H1 (cell line): ENCODE measurements around the gene STARD7. TPM values are rescaled to one million over a fixed set of nuclear protein-coding genes. Genes with fewer than 3 reads are reported as not detected.
A peak's percentile ranks its signal among the peaks of the same experiment; 100 is the strongest.

ENCODE experiments used
- CTCF ChIA-PET: fragments of 300-600 bp; sonication (Branson Sonifier 250); formaldehyde crosslinking; loops from one replicate; lab custom pipeline; 2021; ENCODE audit not compliant: partially characterized antibody; lab: Charles Lee
- POLR2A ChIA-PET: fragments of 300-600 bp; sonication (Branson Sonifier 250); formaldehyde crosslinking; loops from one replicate; lab custom pipeline; 2021; ENCODE audit warnings: inconsistent platforms; ENCODE audit not compliant: partially characterized antibody; lab: Charles Lee
- DNase-seq, 2 experiments: peaks; one replicate each; pipeline versions ENCODE4 v3.0.0 to v3.0.0-alpha.2; 2010 to 2022; ENCODE audit warnings: low spot score in 2 of 2, low read depth in 1 of 2, mixed read lengths in 1 of 2
- FAIRE-seq: peaks from 2 replicates; lab custom pipeline; 2011; peaks lifted over from hg19 to GRCh38; lab: Jason Lieb, UNC
- H2AFZ ChIP-seq: 2 replicates; pipeline ENCODE4 v1.8.1; 2012; ENCODE audit warnings: low read length, inconsistent platforms
- H2AK5ac ChIP-seq: 2 replicates; pipeline ENCODE4 v1.6.1; 2013; ENCODE audit warnings: low read depth, low read length
- H2BK120ac ChIP-seq: replicated peaks from 2 replicates; pipeline ENCODE3; 2013; ENCODE audit warnings: low read depth, low read length, inconsistent platforms
- H2BK12ac ChIP-seq: 2 replicates; pipeline ENCODE4 v1.6.1; 2013; ENCODE audit warnings: low read depth, low read length
- H2BK15ac ChIP-seq: 2 replicates; pipeline ENCODE4 v1.6.1; 2013; ENCODE audit warnings: low read length
- H2BK20ac ChIP-seq: 2 replicates; pipeline ENCODE4 v1.6.1; 2013; ENCODE audit warnings: low read length
- H2BK5ac ChIP-seq: 2 replicates; pipeline ENCODE4 v1.6.1; 2013; ENCODE audit warnings: low read depth, low read length
- H3K14ac ChIP-seq: 2 replicates; pipeline ENCODE4 v1.6.1; 2013; ENCODE audit warnings: inconsistent platforms; ENCODE audit not compliant: insufficient read length
- H3K18ac ChIP-seq: 2 replicates; pipeline ENCODE4 v1.6.1; 2013; ENCODE audit warnings: low read length; ENCODE audit errors: extremely low read depth
- H3K23ac ChIP-seq: 2 replicates; pipeline ENCODE4 v1.6.1; 2013; ENCODE audit warnings: inconsistent platforms; ENCODE audit not compliant: insufficient read length
- H3K23me2 ChIP-seq: 2 replicates; pipeline ENCODE4 v1.6.1; 2013; ENCODE audit warnings: low read depth, low read length
- H3K27ac ChIP-seq: 2 replicates; pipeline ENCODE4 v1.6.1; 2011; ENCODE audit warnings: low read depth, low read length, inconsistent platforms
- H3K27me3 ChIP-seq, 4 experiments: replicated peaks in 1 of 4; 1 replicate in 1 of 4; 2 replicates in 3 of 4; pipeline versions ENCODE4 v1.6.1 to v1.8.1; 2011 to 2013; ENCODE audit warnings: low read length in 3 of 4, mild to moderate bottlenecking in 3 of 4, inconsistent platforms in 2 of 4, mixed read lengths in 2 of 4, moderate library complexity in 1 of 4; ENCODE audit not compliant: control insufficient read depth in 3 of 4, insufficient read depth in 3 of 4; ENCODE audit errors: extremely low read depth in 1 of 4
- H3K36me3 ChIP-seq, 4 experiments: 2 replicates each; pipeline versions ENCODE4 v1.6.1 to v1.8.1; 2011 to 2013; ENCODE audit warnings: mild to moderate bottlenecking in 4 of 4, low read length in 3 of 4, moderate library complexity in 2 of 4, control low read depth in 1 of 4, inconsistent platforms in 1 of 4; ENCODE audit not compliant: insufficient read depth in 4 of 4, control insufficient read depth in 2 of 4
- H3K4ac ChIP-seq: replicated peaks from 2 replicates; pipeline ENCODE3; 2013; ENCODE audit warnings: low read length, low read depth, mixed read lengths, inconsistent platforms; ENCODE audit not compliant: insufficient read length
- H3K4me1 ChIP-seq, 4 experiments: replicated peaks in 1 of 4; 1 replicate in 1 of 4; 2 replicates in 3 of 4; pipeline versions ENCODE4 v1.6.1 to v1.8.1; 2011 to 2013; ENCODE audit warnings: low read length in 3 of 4, inconsistent platforms in 2 of 4, mixed read lengths in 1 of 4; ENCODE audit not compliant: insufficient read depth in 4 of 4, control insufficient read depth in 3 of 4
- H3K4me2 ChIP-seq, 2 experiments: 2 replicates each; pipeline versions ENCODE4 v1.6.1 to v1.8.1; 2011 to 2013; ENCODE audit warnings: low read depth in 2 of 2, low read length in 2 of 2, control low read depth in 1 of 2, inconsistent platforms in 1 of 2, mild to moderate bottlenecking in 1 of 2; ENCODE audit not compliant: insufficient read depth in 1 of 2
- H3K4me3 ChIP-seq, 4 experiments: fragments of 200-600, 300-600 bp in 1 of 4; sonication (generic), shearing (Covaris generic), sonication (Bioruptor Twin) in 1 of 4; 2 replicates each; pipeline versions ENCODE4 v1.5.1 to v1.8.1; 2011 to 2016; ENCODE audit warnings: low read length in 4 of 4, low read depth in 3 of 4, control low read depth in 2 of 4, inconsistent platforms in 2 of 4, mild to moderate bottlenecking in 2 of 4, mixed read lengths in 1 of 4, moderate library complexity in 1 of 4; ENCODE audit not compliant: insufficient read depth in 2 of 4; ENCODE audit errors: extremely low read depth in 1 of 4
- H3K56ac ChIP-seq: replicated peaks from 2 replicates; pipeline ENCODE3; 2013; ENCODE audit warnings: low read depth, mild to moderate bottlenecking, mixed read lengths, low read length, inconsistent platforms; ENCODE audit not compliant: insufficient read length
- H3K79me1 ChIP-seq: 2 replicates; pipeline ENCODE4 v1.6.1; 2013; ENCODE audit warnings: low read depth, low read length, control low read depth
- H3K79me2 ChIP-seq, 2 experiments: 2 replicates each; pipeline versions ENCODE4 v1.6.1 to v1.8.1; 2012 to 2013; ENCODE audit warnings: low read length in 2 of 2, mild to moderate bottlenecking in 2 of 2, inconsistent platforms in 1 of 2; ENCODE audit not compliant: insufficient read depth in 2 of 2, control insufficient read depth in 1 of 2
- H3K9ac ChIP-seq, 4 experiments: replicated peaks in 1 of 4; 1 replicate in 1 of 4; 2 replicates in 3 of 4; pipeline versions ENCODE4 v1.6.1 to v1.8.1; 2011 to 2013; ENCODE audit warnings: low read depth in 3 of 4, low read length in 3 of 4, control low read depth in 2 of 4, mild to moderate bottlenecking in 2 of 4, moderate library complexity in 2 of 4, inconsistent platforms in 1 of 4; ENCODE audit errors: extremely low read depth in 1 of 4
- H3K9me3 ChIP-seq, 2 experiments: 2 replicates each; pipeline versions ENCODE4 v1.6.1 to v1.8.1; 2012 to 2013; ENCODE audit warnings: mild to moderate bottlenecking in 2 of 2, moderate library complexity in 2 of 2, control low read depth in 1 of 2, inconsistent platforms in 1 of 2, low read depth in 1 of 2, low read length in 1 of 2, mixed read lengths in 1 of 2; ENCODE audit not compliant: insufficient read depth in 2 of 2
- H4K20me1 ChIP-seq, 2 experiments: replicated peaks in 1 of 2; 2 replicates each; pipeline versions ENCODE3 to v1.8.1; 2011 to 2013; ENCODE audit warnings: inconsistent platforms in 2 of 2, low read length in 2 of 2, mild to moderate bottlenecking in 1 of 2; ENCODE audit not compliant: insufficient read depth in 2 of 2, control insufficient read depth in 1 of 2
- H4K5ac ChIP-seq: 2 replicates; pipeline ENCODE4 v1.6.1; 2013; ENCODE audit warnings: low read length, low read depth, mixed read lengths, inconsistent platforms; ENCODE audit not compliant: insufficient read length
- H4K8ac ChIP-seq: 2 replicates; pipeline ENCODE4 v1.8.0; 2013; ENCODE audit warnings: mild to moderate bottlenecking, moderate library complexity, low read length, inconsistent platforms; ENCODE audit not compliant: insufficient read depth; ENCODE audit errors: extremely low read depth
- H4K91ac ChIP-seq: replicated peaks from 2 replicates; pipeline ENCODE3; 2013; ENCODE audit warnings: low read length, mixed read lengths, inconsistent platforms; ENCODE audit not compliant: insufficient read length
- BACH1 ChIP-seq: IDR thresholded peaks from 2 replicates; pipeline ENCODE4 v1.6.1; 2012; ENCODE audit warnings: low read length, improper control_type of control experiment
- SP2 ChIP-seq: IDR thresholded peaks from 2 replicates; pipeline ENCODE4 v1.6.1; 2012; ENCODE audit warnings: mild to moderate bottlenecking, low read length, inconsistent platforms
- SRF ChIP-seq: IDR thresholded peaks from 2 replicates; pipeline ENCODE4 v1.6.1; 2011; ENCODE audit warnings: mild to moderate bottlenecking, low read depth, low read length, moderate library complexity
- WGBS, 2 experiments: shearing (Covaris generic) in 1 of 2; methylation state at CpG; one replicate each; pipeline versions ENCODE4 v1.1.6 to v1.1.7; 2013 to 2015; ENCODE audit warnings: low lambda C conversion rate in 2 of 2, mixed read lengths in 2 of 2, inconsistent platforms in 1 of 2, low coverage in 1 of 2, missing lambda C conversion rate in 1 of 2; ENCODE audit not compliant: insufficient replicate concordance in 2 of 2, insufficient coverage in 1 of 2, insufficient read length in 1 of 2; ENCODE audit errors: extremely low coverage in 1 of 2, missing lambda C conversion rate in 1 of 2; 5-methylcytosine and 5-hydroxymethylcytosine counted together
- polyA plus RNA-seq, 7 experiments: library from polyadenylated mRNA; depleted of rRNA in 3 of 7; stranded (reverse) in 5 of 7; unstranded in 2 of 7; fragments of >200 nt in 5 of 7; fragments of 200-250 nt in 2 of 7; gene quantifications; 1 replicate in 5 of 7; 2 replicates in 1 of 7; 4 replicates in 1 of 7; pipeline versions ENCODE4 v1.2.1 to v1.2.3, GENCODE V29; 2011 to 2013; ENCODE audit warnings: missing spikeins in 2 of 7, mixed read lengths in 2 of 7
- total RNA-seq: library from RNA; stranded (reverse); fragmentation: NEBNext Ultra II Directional; extraction: Animal tissue kit (Norgen Biotek cat#: 25700); gene quantifications from 2 replicates; pipeline ENCODE4 v1.2.1, GENCODE V29; 2021

The STARD7 gene
- total and polyA plus RNA-seq, 2 of the 8 experiments (the other 6 are each of a cell fraction or from before 2014, with no cell fraction given) = 89.1 to 200 TPM

DNA sequence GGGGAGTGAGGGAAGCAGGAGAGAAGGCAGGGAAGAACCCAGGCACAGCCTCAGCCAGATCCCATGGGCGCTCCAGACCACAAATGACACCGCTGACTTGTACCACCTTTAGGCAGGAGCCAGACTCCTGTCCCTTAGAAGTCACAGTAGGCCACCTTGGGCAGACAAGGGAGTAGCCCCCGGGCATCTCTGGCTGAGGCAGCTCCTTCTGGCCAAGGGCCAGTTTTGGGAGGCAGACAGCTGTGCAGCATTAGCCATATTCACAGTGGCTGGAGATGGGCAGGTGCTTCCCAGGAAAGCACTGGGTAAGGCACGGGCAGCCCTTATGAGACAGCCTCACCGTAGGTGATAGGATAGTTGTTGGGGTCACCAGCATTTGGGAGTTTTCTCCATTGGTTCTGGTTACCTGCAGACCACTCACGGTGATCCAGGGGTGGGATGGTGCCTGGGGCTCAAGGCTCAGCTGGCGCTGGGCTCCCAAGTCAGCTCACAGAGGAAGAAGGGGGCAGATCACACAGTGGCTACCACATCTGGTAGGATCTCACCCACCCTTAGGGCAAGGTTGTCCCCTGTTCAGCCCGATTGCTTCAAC is 72.4 kb downstream of the STARD7 start:
- no peak overlapping the region for H3K27ac ChIP-seq
- no peak overlapping the region for H4K91ac ChIP-seq
- no peak overlapping the region; the same call in 1 of the 2 replicates for H2BK12ac ChIP-seq
- no peak overlapping the region for H2AK5ac ChIP-seq
- H3K79me2 ChIP-seq = no peaks in the 10 kb centered on the region
- no peak overlapping the region for H2BK5ac ChIP-seq
- H2BK15ac ChIP-seq = 0 out of 2 replicates have a peak overlapping the region, but pooled peaks have one; percentile 29
- H2AFZ ChIP-seq = no peak overlapping the region
- no peak overlapping the region for H3K4me3 ChIP-seq
- no peak overlapping the region for H2BK120ac ChIP-seq
- H3K36me3 ChIP-seq = no peaks in the 10 kb centered on the region
- no peaks in the 10 kb centered on the region; a peak in 1 of 7 replicates for H3K27me3 ChIP-seq
- whole genome bisulfite sequencing, 2 experiments = 84% methylated on average over 8 of the region's 8 CpGs; no CpG with 5 or more reads in 1 of the 2 experiments
- H4K8ac ChIP-seq = no peak overlapping the region
- H2BK20ac ChIP-seq = no peak overlapping the region
- no peak overlapping the region for H3K18ac ChIP-seq
- H3K4ac ChIP-seq = no peak overlapping the region
- no peak overlapping the region for H3K23ac ChIP-seq
- H4K5ac ChIP-seq = no peak overlapping the region
- ChIA-PET POLR2A (no interaction called here), CTCF (interaction anchor here (0.8 to 13.4 kb wide), 8 partner anchors 15 to 144 kb away, joined by 3 to 155 read pairs (median 6); no protein-coding TSS in a partner anchor)
- H4K20me1 ChIP-seq = peaks cover 0 to 2% of the 10 kb centered on the region in 2 experiments
- H3K56ac ChIP-seq = no peak overlapping the region
- no peak overlapping the region for H3K4me2 ChIP-seq
- H3K23me2 ChIP-seq = no peaks in the 10 kb centered on the region
- DNase-seq (no peak), FAIRE-seq (no peak)
- H3K9ac ChIP-seq = no peak overlapping the region
- H3K14ac ChIP-seq = no peak overlapping the region
- peaks cover 0 to 13% (median 4%) of the 10 kb centered on the region in 4 experiments; a peak in 5 of 7 replicates for H3K4me1 ChIP-seq
- H3K79me1 ChIP-seq = no peaks in the 10 kb centered on the region
- H3K9me3 ChIP-seq = no peaks in the 10 kb centered on the region
- TF ChIP-seq SRF (no peak), BACH1 (no peak), SP2 (no peak)
